Activated B cell treated with CpG ODN at 0.5 μM for 24 hours (primary cell): ENCODE results near the gene RBL1. TPM values are rescaled to one million over a fixed set of nuclear protein-coding genes. Genes with fewer than 3 reads are reported as not detected.
"Not testable (repeated sequence)": the region's sequence is repeated elsewhere in the genome, so short reads cannot be mapped to it uniquely, and the experiment has no call there.

Source experiments
- ATAC-seq: fragments of 200-7000 bp; cut with Tn5 transposase; one replicate; pipeline ENCODE4 v1.10.0; 2021; ENCODE audit warnings: low read depth, mild to moderate bottlenecking, moderate library complexity
- CTCF ChIA-PET: fragments of 350-600 bp; sonication (Branson Sonifier 250); formaldehyde crosslinking; loops from one replicate; lab custom pipeline; 2021; ENCODE audit warnings: antibody characterized with exemption; lab: Charles Lee
- POLR2A ChIA-PET: fragments of 350-600 bp; sonication (Branson Sonifier 250); formaldehyde crosslinking; loops from one replicate; lab custom pipeline; 2021; ENCODE audit warnings: antibody characterized with exemption; lab: Charles Lee
- DNase-seq: peaks from one replicate; pipeline ENCODE4 v3.0.0; 2022
- H3K27ac Mint-ChIP-seq: one replicate; pipeline ENCODE4 v1.8.0; 2020; ENCODE audit warnings: mixed read lengths
- H3K27me3 Mint-ChIP-seq: one replicate; pipeline ENCODE4 v1.8.0; 2021; ENCODE audit warnings: mixed read lengths
- H3K36me3 Mint-ChIP-seq: one replicate; pipeline ENCODE4 v1.8.0; 2021; ENCODE audit warnings: low read depth, mixed read lengths
- H3K4me1 Mint-ChIP-seq: one replicate; pipeline ENCODE4 v1.8.0; 2021; ENCODE audit warnings: mixed read lengths
- H3K4me3 Mint-ChIP-seq: one replicate; pipeline ENCODE4 v1.8.0; 2020; ENCODE audit warnings: mild to moderate bottlenecking, mixed read lengths
- H3K9me3 Mint-ChIP-seq: one replicate; pipeline ENCODE4 v1.8.0; 2020; ENCODE audit warnings: mixed read lengths
- intact Hi-C: fragments of 100-400 bp; cut with micrococcal nuclease; formaldehyde crosslinking; loops from one replicate; pipeline ENCODE4 v1.15.1; 2024
- total RNA-seq: library from RNA; stranded (reverse); gene quantifications from 2 replicates; pipeline ENCODE4 v1.2.3, GENCODE V29; 2022
- TF ChIP-seq, protein P1 (sequence below): fragments of 200-600 bp; IDR thresholded peaks from one replicate; pipeline ENCODE4 v1.8.0; 2022; ENCODE audit warnings: antibody characterized with exemption, mild to moderate bottlenecking

RBL1 gene
- total RNA-seq, 1 donor from 2014 or later: 20.4 TPM

- DNase-seq (no peak), ATAC-seq (no peak)
- intact Hi-C loops: no loop called here
- Mint-ChIP-seq H3K4me1 (no peaks in the 10 kb centered on the region), H3K4me3 (no peak overlapping the region), H3K36me3 (peaks cover 58% of the 10 kb centered on the region), H3K9me3 (no peaks in the 10 kb centered on the region), H3K27ac (no peak overlapping the region), H3K27me3 (no peaks in the 10 kb centered on the region)
- CTCF ChIA-PET: no interaction called here
- POLR2A ChIA-PET: no interaction called here
- TF ChIP-seq, protein P1, sequence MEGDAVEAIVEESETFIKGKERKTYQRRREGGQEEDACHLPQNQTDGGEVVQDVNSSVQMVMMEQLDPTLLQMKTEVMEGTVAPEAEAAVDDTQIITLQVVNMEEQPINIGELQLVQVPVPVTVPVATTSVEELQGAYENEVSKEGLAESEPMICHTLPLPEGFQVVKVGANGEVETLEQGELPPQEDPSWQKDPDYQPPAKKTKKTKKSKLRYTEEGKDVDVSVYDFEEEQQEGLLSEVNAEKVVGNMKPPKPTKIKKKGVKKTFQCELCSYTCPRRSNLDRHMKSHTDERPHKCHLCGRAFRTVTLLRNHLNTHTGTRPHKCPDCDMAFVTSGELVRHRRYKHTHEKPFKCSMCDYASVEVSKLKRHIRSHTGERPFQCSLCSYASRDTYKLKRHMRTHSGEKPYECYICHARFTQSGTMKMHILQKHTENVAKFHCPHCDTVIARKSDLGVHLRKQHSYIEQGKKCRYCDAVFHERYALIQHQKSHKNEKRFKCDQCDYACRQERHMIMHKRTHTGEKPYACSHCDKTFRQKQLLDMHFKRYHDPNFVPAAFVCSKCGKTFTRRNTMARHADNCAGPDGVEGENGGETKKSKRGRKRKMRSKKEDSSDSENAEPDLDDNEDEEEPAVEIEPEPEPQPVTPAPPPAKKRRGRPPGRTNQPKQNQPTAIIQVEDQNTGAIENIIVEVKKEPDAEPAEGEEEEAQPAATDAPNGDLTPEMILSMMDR: no peak
Measured at GRCh38 chr20:37020636-37021035, 75.2 kb downstream of the RBL1 start.

- H3K9me3 Mint-ChIP-seq, H3K27me3 Mint-ChIP-seq, CTCF ChIA-PET, POLR2A ChIA-PET, ATAC-seq, H3K27ac Mint-ChIP-seq, H3K4me3 Mint-ChIP-seq, intact Hi-C loops, DNase-seq: not testable (repeated sequence)
- peaks cover 21% of the 10 kb centered on the region for H3K4me1 Mint-ChIP-seq
- peaks cover 25% of the 10 kb centered on the region for H3K36me3 Mint-ChIP-seq
Measured at GRCh38 chr20:37012631-37013030, 83.2 kb downstream of the RBL1 start.

- H3K36me3 Mint-ChIP-seq: peaks cover 17% of the 10 kb centered on the region
- POLR2A ChIA-PET, DNase-seq, H3K4me3 Mint-ChIP-seq, H3K27ac Mint-ChIP-seq, ATAC-seq, H3K27me3 Mint-ChIP-seq, CTCF ChIA-PET, H3K9me3 Mint-ChIP-seq, intact Hi-C loops: not testable (repeated sequence)
- H3K4me1 Mint-ChIP-seq: peaks cover 26% of the 10 kb centered on the region
Measured at GRCh38 chr20:37011858-37012257, 83.9 kb downstream of the RBL1 start.

DNA sequence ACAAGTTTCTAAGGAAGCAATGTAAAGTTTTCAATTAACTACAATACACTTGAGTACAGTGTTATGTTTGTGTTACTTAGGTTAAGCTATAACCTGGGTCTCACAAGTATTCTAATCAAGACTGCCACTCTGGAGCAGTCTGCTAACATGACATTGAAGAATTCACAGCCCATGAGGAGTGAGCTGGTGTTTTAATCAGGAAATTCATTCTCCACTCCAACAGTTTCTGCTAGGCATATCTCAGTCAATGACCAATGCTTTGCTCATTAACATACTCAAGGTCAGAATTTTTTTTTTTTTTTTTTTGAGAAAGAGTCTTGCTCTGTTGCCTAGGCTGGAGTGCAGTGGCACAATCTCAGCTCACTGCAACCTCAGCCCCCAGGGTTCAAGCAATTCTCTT, 84.7 kb downstream of the RBL1 start:
- intact Hi-C loops: no loop called here
- TF ChIP-seq, protein P1: no peak
- ChIA-PET CTCF (no interaction called here), POLR2A (interaction anchor here (0.6 kb wide), 1 partner anchor 26 kb away, joined by 3 read pairs; no protein-coding TSS in a partner anchor)
- no peaks in the 10 kb centered on the region for H3K9me3 Mint-ChIP-seq
- H3K27me3 Mint-ChIP-seq: no peaks in the 10 kb centered on the region
- H3K27ac Mint-ChIP-seq: no peak overlapping the region
- DNase-seq: no peak
- peaks cover 28% of the 10 kb centered on the region for H3K4me1 Mint-ChIP-seq
- no peak for ATAC-seq
- H3K4me3 Mint-ChIP-seq: no peak overlapping the region
- H3K36me3 Mint-ChIP-seq: peaks cover 12% of the 10 kb centered on the region

GRCh38 chr20:37007898-37008649, 87.7 kb downstream of the RBL1 start:
- Mint-ChIP-seq H3K4me3 (peak overlapping the region; percentile 17), H3K36me3 (peaks cover 14% of the 10 kb centered on the region), H3K4me1 (peaks cover 45% of the 10 kb centered on the region), H3K27ac (peak overlapping the region; percentile 69), H3K9me3 (no peaks in the 10 kb centered on the region), H3K27me3 (no peaks in the 10 kb centered on the region)
- intact Hi-C loops: loop anchor here (1.0 to 5.0 kb wide), 6 partner anchors 36 to 524 kb away; partner anchors contain the start of gene RBL1
- ChIA-PET POLR2A (interaction anchor here (0.6 to 2.7 kb wide), 6 partner anchors 35 to 412 kb away, joined by 3 to 22 read pairs (median 4); partner anchors contain the start of genes MROH8, RBL1 and RPN2), CTCF (interaction anchor here (0.7 to 3.3 kb wide), 10 partner anchors 17 to 525 kb away, joined by 3 to 51 read pairs (median 6); partner anchors contain the start of genes RBL1 and RPN2)
- ATAC-seq (peak; percentile 26), DNase-seq (no peak)
- TF ChIP-seq, protein P1: no peak

- ChIA-PET CTCF (interaction anchor here (0.7 to 1.5 kb wide), 4 partner anchors 74 to 190 kb away, joined by 3 to 5 read pairs (median 4); partner anchors contain the start of genes MROH8 and RPN2), POLR2A (interaction anchor here (0.6 to 3.4 kb wide), 12 partner anchors 9 to 1341 kb away, joined by 3 to 24 read pairs (median 6); partner anchors contain the start of genes MROH8, RBL1, RBM39 and RPN2)
- peaks cover 18% of the 10 kb centered on the region for H3K36me3 Mint-ChIP-seq
- peaks cover 45% of the 10 kb centered on the region for H3K4me1 Mint-ChIP-seq
- intact Hi-C loops: loop anchor here (1.0 to 5.0 kb wide), 4 partner anchors 38 to 527 kb away; partner anchors contain the start of genes MROH8, RBL1 and RPN2
- peak; percentile 88 for ATAC-seq
- not testable (repeated sequence) for H3K27me3 Mint-ChIP-seq, H3K4me3 Mint-ChIP-seq, DNase-seq, H3K9me3 Mint-ChIP-seq
- peak overlapping the region; percentile 77 for H3K27ac Mint-ChIP-seq
Measured at GRCh38 chr20:37005062-37005942, 90.5 kb downstream of the RBL1 start.

DNA sequence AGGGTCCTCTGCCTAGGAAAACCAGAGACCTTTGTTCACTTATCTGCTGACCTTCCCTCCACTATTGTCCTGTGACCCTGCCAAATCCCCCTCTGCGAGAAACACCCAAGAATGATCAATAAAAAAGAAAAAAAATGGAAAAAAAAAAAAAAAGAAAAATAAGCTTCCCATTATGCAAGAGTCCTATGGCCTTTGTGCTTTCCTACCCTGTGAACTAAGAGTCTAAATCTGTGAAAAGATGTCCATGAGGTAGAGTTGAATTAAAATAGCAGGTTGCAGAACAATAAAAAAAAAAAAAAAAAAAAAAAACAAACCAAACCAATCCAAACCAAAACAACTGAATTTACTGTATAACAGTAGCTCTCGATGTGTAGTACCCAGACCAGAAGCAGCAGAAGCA, 94.2 kb downstream of the RBL1 start:
- H3K9me3 Mint-ChIP-seq, CTCF ChIA-PET, DNase-seq, ATAC-seq, H3K27me3 Mint-ChIP-seq, intact Hi-C loops, H3K27ac Mint-ChIP-seq, H3K4me3 Mint-ChIP-seq: not testable (repeated sequence)
- POLR2A ChIA-PET: interaction anchor here (0.6 kb wide), 1 partner anchor 177 kb away, joined by 3 read pairs; the partner anchor contains the start of genes MROH8 and RPN2
- peaks cover 20% of the 10 kb centered on the region for H3K4me1 Mint-ChIP-seq
- H3K36me3 Mint-ChIP-seq: peaks cover 34% of the 10 kb centered on the region

- H3K9me3 Mint-ChIP-seq, H3K27ac Mint-ChIP-seq, H3K4me3 Mint-ChIP-seq, DNase-seq, intact Hi-C loops, POLR2A ChIA-PET, ATAC-seq, H3K27me3 Mint-ChIP-seq, H3K4me1 Mint-ChIP-seq, CTCF ChIA-PET: not testable (repeated sequence)
- H3K36me3 Mint-ChIP-seq: peaks cover 42% of the 10 kb centered on the region
Measured at GRCh38 chr20:37000171-37000570, 95.6 kb downstream of the RBL1 start.
